HepG2 (cell line): ENCODE data around the gene RAB6B. TPM values are rescaled to one million over a fixed set of nuclear protein-coding genes. Genes with fewer than 3 reads are reported as not detected.

ENCODE experiments used
- ATAC-seq: fragments of 200-7000 bp; cut with Tn5 transposase; 3 replicates; pipeline ENCODE4 v1.9.1; 2020; ENCODE audit warnings: mild to moderate bottlenecking, moderate library complexity
- BruUV-seq: library from RNA; stranded (reverse); fragments of 400-500 nt; replicated peaks from 2 replicates; lab custom pipeline; 2021; lab: Mats Ljungman, UMichigan
- CTCF ChIA-PET: fragments of 300-600 bp; formaldehyde crosslinking; extraction: SDS; loops from one replicate; lab custom pipeline; 2021; ENCODE audit warnings: low total read pairs, inconsistent platforms, low intra/inter-chr PET ratio; lab: Yijun Ruan, JAX
- POLR2A ChIA-PET: fragments of 350-600 bp; sonication (Branson Sonifier 250); formaldehyde crosslinking; loops from one replicate; lab custom pipeline; 2020; ENCODE audit warnings: antibody characterized with exemption, inconsistent platforms; lab: Yijun Ruan, JAX
- DNase-seq: peaks from one replicate; pipeline ENCODE4 v3.0.0-alpha.2; 2015; ENCODE audit warnings: low spot score
- FAIRE-seq: peaks from 3 replicates; lab custom pipeline; 2011; peaks lifted over from hg19 to GRCh38; lab: Jason Lieb, UNC
- H2AFZ ChIP-seq: one replicate; pipeline ENCODE4 v1.6.1; 2011; ENCODE audit warnings: low read length, inconsistent platforms
- H3K27ac ChIP-seq: fragments of 300-600 bp; 3 replicates; pipeline ENCODE4 v1.8.0; 2011; ENCODE audit warnings: mixed run types, mild to moderate bottlenecking, mixed read lengths, low read length, inconsistent platforms; ENCODE audit not compliant: insufficient read depth; ENCODE audit errors: extremely low read length
- H3K27me3 ChIP-seq, 2 experiments: fragments of 200-600 bp in 1 of 2; 2 replicates in 1 of 2; 3 replicates in 1 of 2; pipeline versions ENCODE4 v1.6.0 to v1.8.0; 2011; ENCODE audit warnings: low read length in 2 of 2, mild to moderate bottlenecking in 2 of 2, moderate library complexity in 2 of 2, inconsistent platforms in 1 of 2; ENCODE audit not compliant: insufficient read depth in 2 of 2, control insufficient read depth in 1 of 2
- H3K36me3 ChIP-seq, 2 experiments: fragments of 200-600 bp in 1 of 2; replicated peaks in 1 of 2; 2 replicates in 1 of 2; 3 replicates in 1 of 2; pipeline versions ENCODE4 v1.5.1 to v1.8.0; 2011; ENCODE audit warnings: low read length in 2 of 2, inconsistent platforms in 1 of 2; ENCODE audit not compliant: insufficient read depth in 2 of 2, control insufficient read depth in 1 of 2
- H3K4me1 ChIP-seq: 2 replicates; pipeline ENCODE4 v1.5.1; 2012; ENCODE audit warnings: low read length, inconsistent platforms; ENCODE audit not compliant: insufficient read depth
- H3K4me2 ChIP-seq: 2 replicates; pipeline ENCODE4 v1.6.0; 2011; ENCODE audit warnings: low read depth, low read length, inconsistent platforms
- H3K4me3 ChIP-seq, 3 experiments: fragments of 200-600 bp in 1 of 3; sonication (generic), shearing (Covaris generic) in 1 of 3; replicated peaks in 1 of 3; 2 replicates each; pipeline ENCODE4 v1.5.1; 2011 to 2016; ENCODE audit warnings: low read length in 3 of 3, inconsistent platforms in 2 of 3, low read depth in 2 of 3, mild to moderate bottlenecking in 2 of 3, control low read depth in 1 of 3, mixed read lengths in 1 of 3; ENCODE audit not compliant: insufficient read depth in 1 of 3
- H3K79me2 ChIP-seq: one replicate; pipeline ENCODE4 v1.6.1; 2011; ENCODE audit warnings: low read length, inconsistent platforms; ENCODE audit not compliant: insufficient read depth
- H3K9ac ChIP-seq: 2 replicates; pipeline ENCODE4 v1.6.0; 2011; ENCODE audit warnings: mild to moderate bottlenecking, low read depth, low read length, inconsistent platforms; ENCODE audit not compliant: insufficient read depth
- H3K9me3 ChIP-seq: 2 replicates; pipeline ENCODE4 v1.5.1; 2012; ENCODE audit warnings: mild to moderate bottlenecking, low read length
- H4K20me1 ChIP-seq: 2 replicates; pipeline ENCODE4 v1.6.0; 2011; ENCODE audit warnings: inconsistent platforms, mild to moderate bottlenecking, low read length, moderate library complexity; ENCODE audit not compliant: insufficient read depth
- ARNTL ChIP-seq: sonication (generic); formaldehyde crosslinking; IDR thresholded peaks from 2 replicates; pipeline ENCODE4 v1.4.0; 2020; ENCODE audit warnings: mild to moderate bottlenecking, missing genetic modification reagents
- ZNF431 ChIP-seq: sonication (generic); formaldehyde crosslinking; IDR thresholded peaks from 2 replicates; pipeline ENCODE4 v1.9.0; 2022; ENCODE audit warnings: missing genetic modification reagents, low read depth, mild to moderate bottlenecking, borderline replicate concordance
- WGBS: methylation state at CpG from one replicate; pipeline ENCODE4 v1.1.6; 2017; ENCODE audit warnings: low lambda C conversion rate; 5-methylcytosine and 5-hydroxymethylcytosine counted together
- in situ Hi-C: cut with HindIII; loops from 2 replicates; pipeline ENCODE4 v1.10.0; 2017; ENCODE audit warnings: low pct_unique_long_range_greater_than_20kb; ENCODE audit not compliant: extremely low pct_ligation_motif_present
- intact Hi-C: fragments of 100-400 bp; cut with micrococcal nuclease; formaldehyde crosslinking; loops from one replicate; pipeline ENCODE4 v1.10.0; 2022; ENCODE audit not compliant: unreplicated experiment
- polyA plus RNA-seq, 8 experiments: library from polyadenylated mRNA; depleted of rRNA in 3 of 8; stranded (reverse) in 7 of 8; unstranded in 1 of 8; fragments of >200 nt; fragmentation: Illumina TruSeq in 4 of 8; extraction: Trizol in 4 of 8; gene quantifications; 2 replicates each; pipeline versions ENCODE4 v1.2.1 to v1.2.3, GENCODE V29; 2011 to 2016; ENCODE audit warnings: low read depth in 4 of 8, missing spikeins in 1 of 8, mixed read lengths in 1 of 8; ENCODE audit not compliant: insufficient read depth in 1 of 8
- total RNA-seq, 5 experiments: library from RNA; depleted of rRNA; stranded (reverse); fragments of >200 nt; fragmentation: Illumina TruSeq; extraction: Trizol; gene quantifications; 2 replicates each; pipeline ENCODE4 v1.2.3, GENCODE V29; 2016; ENCODE audit warnings: low read depth in 1 of 5
- TF ChIP-seq, protein P1 (sequence below): fragments of 450-650 bp; IDR thresholded peaks from 2 replicates; pipeline ENCODE4 v1.6.1; 2016
- TF ChIP-seq, protein P2 (sequence below): sonication (generic); formaldehyde crosslinking; IDR thresholded peaks from 2 replicates; pipeline ENCODE4 v1.4.0; 2020; ENCODE audit warnings: low read depth, mild to moderate bottlenecking, missing genetic modification reagents
- TF ChIP-seq, protein P3 (sequence below): sonication (generic); formaldehyde crosslinking; IDR thresholded peaks from 2 replicates; pipeline ENCODE4 v1.9.0; 2022; ENCODE audit warnings: missing genetic modification reagents, mild to moderate bottlenecking, borderline replicate concordance

RAB6B gene
- total and polyA plus RNA-seq, 2 of the 13 experiments (the other 11 are each of a cell fraction or from before 2014, with no cell fraction given) = 0.16 TPM; not detected in 1

DNA sequence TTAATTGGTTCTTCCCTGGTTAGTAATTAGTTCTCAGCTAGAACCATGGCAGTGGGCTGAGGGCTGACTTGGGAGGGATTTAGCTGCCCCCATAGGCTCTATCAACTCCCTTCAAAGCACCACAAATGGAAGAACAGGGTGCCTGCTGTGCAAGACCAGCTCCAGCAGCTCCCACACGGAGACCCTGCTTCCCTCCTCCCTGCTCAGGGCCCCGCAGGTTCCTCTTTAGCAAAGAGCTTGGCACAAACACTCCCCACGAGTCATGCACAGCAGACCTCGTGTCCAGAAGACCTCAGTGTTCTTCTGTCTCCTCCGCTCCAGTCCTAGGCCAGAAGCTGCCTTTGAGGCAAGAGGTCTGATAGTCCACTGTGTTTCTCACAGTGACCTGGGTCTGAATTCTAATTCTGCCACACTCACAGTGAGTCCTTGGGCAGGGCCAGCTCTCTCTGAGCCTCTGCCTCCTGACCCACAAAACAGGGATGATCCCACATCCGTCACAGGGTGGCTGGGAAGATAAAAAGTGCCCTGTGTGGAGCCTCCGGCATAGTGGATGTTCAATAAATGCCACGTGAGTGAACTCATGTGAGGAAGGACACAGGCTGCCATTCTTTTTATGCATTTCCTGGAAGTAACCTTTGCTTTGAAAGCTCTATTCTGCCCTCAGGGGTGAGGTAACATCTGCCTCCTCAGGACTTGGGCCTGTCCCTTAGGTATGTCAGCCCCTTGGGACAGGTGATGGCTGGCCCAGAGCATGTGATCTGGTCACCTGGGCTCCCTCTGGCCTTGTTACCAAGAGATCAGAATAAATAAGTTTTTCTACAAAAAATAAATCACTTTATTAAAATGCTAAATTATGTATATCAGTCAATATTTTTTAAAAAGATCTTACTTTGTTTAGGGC is 7.6 kb downstream of the RAB6B start:
- H3K27ac ChIP-seq = no peak overlapping the region
- H2AFZ ChIP-seq = no peak overlapping the region
- no peaks in the 10 kb centered on the region for H3K4me1 ChIP-seq
- no peak overlapping the region for H3K9ac ChIP-seq
- ChIA-PET POLR2A (no interaction called here), CTCF (no interaction called here)
- in situ Hi-C loops (no loop called here), intact Hi-C loops (no loop called here)
- no TSS peak for BruUV-seq
- no peaks in the 10 kb centered on the region for H3K9me3 ChIP-seq
- H3K36me3 ChIP-seq = no peaks in the 10 kb centered on the region
- H4K20me1 ChIP-seq = no peaks in the 10 kb centered on the region
- H3K79me2 ChIP-seq = no peaks in the 10 kb centered on the region
- peaks cover 4 to 34% of the 10 kb centered on the region in 2 experiments for H3K27me3 ChIP-seq
- H3K4me3 ChIP-seq = no peak overlapping the region
- WGBS = 9% methylated on average over 7 of the region's 8 CpGs
- FAIRE-seq = no peak
- TF ChIP-seq, protein P1, sequence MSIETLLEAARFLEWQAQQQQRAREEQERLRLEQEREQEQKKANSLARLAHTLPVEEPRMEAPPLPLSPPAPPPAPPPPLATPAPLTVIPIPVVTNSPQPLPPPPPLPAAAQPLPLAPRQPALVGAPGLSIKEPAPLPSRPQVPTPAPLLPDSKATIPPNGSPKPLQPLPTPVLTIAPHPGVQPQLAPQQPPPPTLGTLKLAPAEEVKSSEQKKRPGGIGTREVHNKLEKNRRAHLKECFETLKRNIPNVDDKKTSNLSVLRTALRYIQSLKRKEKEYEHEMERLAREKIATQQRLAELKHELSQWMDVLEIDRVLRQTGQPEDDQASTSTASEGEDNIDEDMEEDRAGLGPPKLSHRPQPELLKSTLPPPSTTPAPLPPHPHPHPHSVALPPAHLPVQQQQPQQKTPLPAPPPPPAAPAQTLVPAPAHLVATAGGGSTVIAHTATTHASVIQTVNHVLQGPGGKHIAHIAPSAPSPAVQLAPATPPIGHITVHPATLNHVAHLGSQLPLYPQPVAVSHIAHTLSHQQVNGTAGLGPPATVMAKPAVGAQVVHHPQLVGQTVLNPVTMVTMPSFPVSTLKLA = peak; percentile 42; the same call in 1 of the 2 replicates
- TF ChIP-seq ARNTL (CRISPR knock-in tag) = no peak
- TF ChIP-seq, protein P2, sequence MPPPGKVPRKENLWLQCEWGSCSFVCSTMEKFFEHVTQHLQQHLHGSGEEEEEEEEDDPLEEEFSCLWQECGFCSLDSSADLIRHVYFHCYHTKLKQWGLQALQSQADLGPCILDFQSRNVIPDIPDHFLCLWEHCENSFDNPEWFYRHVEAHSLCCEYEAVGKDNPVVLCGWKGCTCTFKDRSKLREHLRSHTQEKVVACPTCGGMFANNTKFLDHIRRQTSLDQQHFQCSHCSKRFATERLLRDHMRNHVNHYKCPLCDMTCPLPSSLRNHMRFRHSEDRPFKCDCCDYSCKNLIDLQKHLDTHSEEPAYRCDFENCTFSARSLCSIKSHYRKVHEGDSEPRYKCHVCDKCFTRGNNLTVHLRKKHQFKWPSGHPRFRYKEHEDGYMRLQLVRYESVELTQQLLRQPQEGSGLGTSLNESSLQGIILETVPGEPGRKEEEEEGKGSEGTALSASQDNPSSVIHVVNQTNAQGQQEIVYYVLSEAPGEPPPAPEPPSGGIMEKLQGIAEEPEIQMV (CRISPR knock-in tag) = no peak
- no peak for TF ChIP-seq ZNF431 (CRISPR knock-in tag)
- TF ChIP-seq, protein P3, sequence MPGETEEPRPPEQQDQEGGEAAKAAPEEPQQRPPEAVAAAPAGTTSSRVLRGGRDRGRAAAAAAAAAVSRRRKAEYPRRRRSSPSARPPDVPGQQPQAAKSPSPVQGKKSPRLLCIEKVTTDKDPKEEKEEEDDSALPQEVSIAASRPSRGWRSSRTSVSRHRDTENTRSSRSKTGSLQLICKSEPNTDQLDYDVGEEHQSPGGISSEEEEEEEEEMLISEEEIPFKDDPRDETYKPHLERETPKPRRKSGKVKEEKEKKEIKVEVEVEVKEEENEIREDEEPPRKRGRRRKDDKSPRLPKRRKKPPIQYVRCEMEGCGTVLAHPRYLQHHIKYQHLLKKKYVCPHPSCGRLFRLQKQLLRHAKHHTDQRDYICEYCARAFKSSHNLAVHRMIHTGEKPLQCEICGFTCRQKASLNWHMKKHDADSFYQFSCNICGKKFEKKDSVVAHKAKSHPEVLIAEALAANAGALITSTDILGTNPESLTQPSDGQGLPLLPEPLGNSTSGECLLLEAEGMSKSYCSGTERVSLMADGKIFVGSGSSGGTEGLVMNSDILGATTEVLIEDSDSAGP (CRISPR knock-in tag) = no peak
- no peak for ATAC-seq
- no peak for DNase-seq
- no peak overlapping the region for H3K4me2 ChIP-seq
